HepG2 (cell line): ENCODE data around the gene TBCD. TPM values are rescaled to one million over a fixed set of nuclear protein-coding genes. Genes with fewer than 3 reads are reported as not detected.

Experiments used
- AFF4 ChIP-seq: sonication (generic); formaldehyde crosslinking; IDR thresholded peaks from 2 replicates; pipeline ENCODE4 v1.4.0; 2020; ENCODE audit warnings: missing genetic modification reagents
- ATF7 ChIP-seq, 2 experiments: fragments of 450-650 bp in 1 of 2; sonication (generic) in 1 of 2; formaldehyde crosslinking in 1 of 2; IDR thresholded peaks; 2 replicates each; pipeline versions ENCODE4 v1.4.0 to v1.6.1; 2016 to 2020; ENCODE audit warnings: antibody characterized with exemption in 1 of 2, mild to moderate bottlenecking in 1 of 2, missing genetic modification reagents in 1 of 2
- FLYWCH1 ChIP-seq: sonication (generic); formaldehyde crosslinking; IDR thresholded peaks from 2 replicates; pipeline ENCODE4 v1.8.1; 2023; ENCODE audit warnings: mild to moderate bottlenecking, missing genetic modification reagents
- HCFC1 ChIP-seq: fragments of 150-350 bp; IDR thresholded peaks from 2 replicates; pipeline ENCODE4 v1.6.1; 2014; ENCODE audit warnings: low read depth, low read length
- HNF4A ChIP-seq: sonication (generic); formaldehyde crosslinking; IDR thresholded peaks from 2 replicates; pipeline ENCODE4 v1.4.0; 2020; ENCODE audit warnings: missing genetic modification reagents
- KLF13 ChIP-seq: sonication (generic); formaldehyde crosslinking; IDR thresholded peaks from 2 replicates; pipeline ENCODE4 v1.4.0; 2020; ENCODE audit warnings: mild to moderate bottlenecking, missing genetic modification reagents
- KMT2B ChIP-seq: IDR thresholded peaks from 2 replicates; pipeline ENCODE4 v1.6.1; 2016; ENCODE audit warnings: missing genetic modification reagents, missing compliant biosample characterization
- MAX ChIP-seq: IDR thresholded peaks from 2 replicates; pipeline ENCODE4 v1.6.1; 2012; ENCODE audit warnings: inconsistent platforms
- MLXIP ChIP-seq: sonication (generic); formaldehyde crosslinking; IDR thresholded peaks from 2 replicates; pipeline ENCODE4 v1.9.0; 2021; ENCODE audit warnings: missing genetic modification reagents, borderline replicate concordance
- NFKBIZ ChIP-seq: IDR thresholded peaks from 2 replicates; pipeline ENCODE4 v1.6.1; 2018; ENCODE audit warnings: missing genetic modification reagents, missing compliant biosample characterization
- NFYC ChIP-seq: IDR thresholded peaks from 2 replicates; pipeline ENCODE4 v1.6.1; 2016; ENCODE audit warnings: missing genetic modification reagents, missing compliant biosample characterization
- SIX4 ChIP-seq: sonication (generic); formaldehyde crosslinking; IDR thresholded peaks from 2 replicates; pipeline ENCODE4 v1.4.0; 2020; ENCODE audit warnings: missing genetic modification reagents
- SSRP1 ChIP-seq: IDR thresholded peaks from 2 replicates; pipeline ENCODE4 v1.6.1; 2016; ENCODE audit warnings: control low read depth
- TCF7L2 ChIP-seq: IDR thresholded peaks from 2 replicates; pipeline ENCODE4 v1.6.1; 2011; ENCODE audit warnings: mild to moderate bottlenecking, low read depth, low read length, moderate library complexity
- TFE3 ChIP-seq: IDR thresholded peaks from 2 replicates; pipeline ENCODE4 v1.6.1; 2016
- ZMAT3 ChIP-seq: sonication (generic); formaldehyde crosslinking; conservative IDR thresholded peaks from 2 replicates; pipeline ENCODE4 v1.7.0; 2021; ENCODE audit warnings: missing genetic modification reagents
- ZNF446 ChIP-seq: sonication (generic); formaldehyde crosslinking; IDR thresholded peaks from 2 replicates; pipeline ENCODE4 v1.5.0; 2020; ENCODE audit warnings: mild to moderate bottlenecking, missing genetic modification reagents
- ZNF597 ChIP-seq: sonication (generic); formaldehyde crosslinking; IDR thresholded peaks from 2 replicates; pipeline ENCODE4 v1.5.0; 2020; ENCODE audit warnings: missing genetic modification reagents
- ZNF629 ChIP-seq: sonication (generic); formaldehyde crosslinking; conservative IDR thresholded peaks from 2 replicates; pipeline ENCODE4 v1.5.0; 2020; ENCODE audit warnings: missing genetic modification reagents
- ZNF850 ChIP-seq: sonication (generic); formaldehyde crosslinking; conservative IDR thresholded peaks from 2 replicates; pipeline ENCODE4 v1.9.0; 2021; ENCODE audit warnings: mild to moderate bottlenecking, missing genetic modification reagents
- ZSCAN9 ChIP-seq: IDR thresholded peaks from 2 replicates; pipeline ENCODE4 v1.6.1; 2016; ENCODE audit warnings: borderline replicate concordance
- polyA plus RNA-seq, 8 experiments: library from polyadenylated mRNA; depleted of rRNA in 3 of 8; stranded (reverse) in 7 of 8; unstranded in 1 of 8; fragments of >200 nt; fragmentation: Illumina TruSeq in 4 of 8; extraction: Trizol in 4 of 8; gene quantifications; 2 replicates each; pipeline versions ENCODE4 v1.2.1 to v1.2.3, GENCODE V29; 2011 to 2016; ENCODE audit warnings: low read depth in 4 of 8, missing spikeins in 1 of 8, mixed read lengths in 1 of 8; ENCODE audit not compliant: insufficient read depth in 1 of 8
- total RNA-seq, 5 experiments: library from RNA; depleted of rRNA; stranded (reverse); fragments of >200 nt; fragmentation: Illumina TruSeq; extraction: Trizol; gene quantifications; 2 replicates each; pipeline ENCODE4 v1.2.3, GENCODE V29; 2016; ENCODE audit warnings: low read depth in 1 of 5

Gene TBCD
- total and polyA plus RNA-seq, 2 of the 13 experiments (the other 11 are each of a cell fraction or from before 2014, with no cell fraction given): 33.9 to 54.8 TPM

- TF ChIP-seq HCFC1 (no peak), KLF13 (CRISPR knock-in tag) (no peak), ZNF629 (CRISPR knock-in tag) (no peak; the same call in 1 of the 2 replicates), AFF4 (CRISPR knock-in tag) (0 out of 2 replicates have a peak, but pooled peaks have one; percentile 79), ZNF850 (CRISPR knock-in tag) (no peak), MAX (peak; percentile 79), ZMAT3 (CRISPR knock-in tag) (peak; percentile 91; the same call in 1 of the 2 replicates), TFE3 (CRISPR knock-in tag) (peak; percentile 99), NFYC (CRISPR knock-in tag) (0 out of 2 replicates have a peak, but pooled peaks have one; percentile 7), NFKBIZ (CRISPR knock-in tag) (no peak), MLXIP (no peak), SIX4 (peak; percentile 70; the same call in 1 of the 2 replicates), FLYWCH1 (peak; percentile 56; the same call in 1 of the 2 replicates), TCF7L2 (no peak), KMT2B (peak; percentile 79), HNF4A (peak; percentile 100), ZSCAN9 (CRISPR knock-in tag) (peak; percentile 89), SSRP1 (CRISPR knock-in tag) (peak; percentile 96; the same call in 1 of the 2 replicates), ZNF597 (no peak), ZNF446 (CRISPR knock-in tag) (no peak), ATF7 (IDR thresholded peaks at IDR 0.05) (no peak), ATF7 (CRISPR knock-in tag; IDR thresholded peaks at IDR 0.05) (no peak)
Measured at GRCh38 chr17:82740906-82741759, 10.7 kb upstream of the TBCD start (continued).
